Measurements from ENCODE around the gene TMEM252. TPM values are rescaled to one million over a fixed set of nuclear protein-coding genes. Genes with fewer than 3 reads are reported as not detected.

TMEM252 gene, protein sequence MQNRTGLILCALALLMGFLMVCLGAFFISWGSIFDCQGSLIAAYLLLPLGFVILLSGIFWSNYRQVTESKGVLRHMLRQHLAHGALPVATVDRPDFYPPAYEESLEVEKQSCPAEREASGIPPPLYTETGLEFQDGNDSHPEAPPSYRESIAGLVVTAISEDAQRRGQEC
- not detected in 2 replicates for total RNA-seq (2014; rRNA removed; shearing (Covaris generic); ENCODE audit: low replicate concordance)

DNA sequence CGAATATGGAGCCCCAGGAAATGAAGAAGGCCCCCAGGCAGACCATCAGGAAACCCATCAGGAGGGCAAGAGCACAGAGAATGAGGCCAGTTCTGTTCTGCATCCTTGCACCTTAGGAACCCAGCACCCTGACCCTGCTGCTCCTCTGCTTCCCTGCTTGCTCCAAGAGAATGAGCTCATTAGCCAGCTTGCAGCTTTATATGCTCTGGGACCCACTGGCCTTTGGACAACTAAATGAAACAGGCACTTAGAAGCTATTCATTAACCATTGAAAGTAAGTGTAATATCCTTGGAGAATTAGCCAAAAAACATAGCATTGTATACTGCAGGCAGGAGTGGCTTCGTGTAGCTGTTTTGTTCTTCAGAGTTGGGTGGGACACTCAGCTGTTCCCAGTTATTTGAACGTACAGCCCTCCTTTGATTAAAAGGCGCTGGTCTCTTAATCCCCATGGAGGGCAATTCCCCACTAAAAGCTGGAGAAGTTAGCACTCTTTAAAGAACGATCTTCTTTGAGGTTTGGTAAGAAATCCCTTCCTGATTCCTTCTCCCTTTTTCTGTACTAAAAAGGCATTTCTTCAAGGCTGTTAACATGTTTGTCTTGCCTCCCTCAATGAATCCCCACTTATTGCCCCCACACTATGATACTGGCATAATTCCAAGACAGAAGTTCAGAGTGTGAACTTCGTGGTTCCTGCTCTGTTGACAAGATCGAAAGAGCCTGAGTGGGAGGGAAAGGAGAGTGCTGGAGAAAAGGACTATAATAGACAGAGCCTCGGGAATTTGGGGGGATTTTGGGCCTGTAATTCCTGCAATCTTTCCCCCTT, at the start of gene TMEM252:
TSS of gene TMEM252 (minus strand) at position 172 of the 824 bp plus-strand sequence. CDS start at position 103, 69 bp downstream.
- in situ Hi-C loops (cut with HindIII; ENCODE audit: low pct_unique_long_range_greater_than_20kb, low sequenced_read_pairs), result no loop called here
- peak; percentile 47 for DNase-seq (ENCODE audit: low read depth)

- in situ Hi-C loops (cut with HindIII; ENCODE audit: low pct_unique_long_range_greater_than_20kb, low sequenced_read_pairs), result no loop called here
- DNase-seq (ENCODE audit: low read depth), result no peak
Measured at GRCh38 chr9:68585034-68585761, 44.5 kb upstream of the TMEM252 start.

- peak; percentile 66 for DNase-seq (ENCODE audit: low read depth)
- in situ Hi-C loops (cut with HindIII; ENCODE audit: low pct_unique_long_range_greater_than_20kb, low sequenced_read_pairs), result no loop called here
Measured at GRCh38 chr9:68584189-68585033, 43.7 kb upstream of the TMEM252 start.

DNA sequence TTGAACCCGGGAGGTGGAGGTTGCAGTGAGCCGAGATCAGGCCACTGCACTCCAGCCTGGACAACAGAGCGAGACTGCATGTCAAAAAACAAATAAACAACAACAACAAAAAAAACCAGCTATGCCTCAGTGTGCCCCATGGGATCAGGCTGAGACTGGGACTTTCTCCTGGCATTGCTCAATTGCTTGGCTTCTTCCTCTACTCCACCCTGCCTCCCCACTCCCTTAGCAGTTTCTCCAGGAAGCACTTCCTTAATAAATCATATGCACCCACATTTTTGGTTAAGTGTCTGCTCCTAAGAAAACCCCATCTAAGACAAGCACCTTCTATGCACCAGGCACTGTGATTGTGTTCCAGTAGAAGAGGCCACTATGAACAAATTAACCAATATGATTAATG, 41.0 kb upstream of the TMEM252 start:
- DNase-seq (ENCODE audit: low read depth), result no peak
- in situ Hi-C loops (cut with HindIII; ENCODE audit: low pct_unique_long_range_greater_than_20kb, low sequenced_read_pairs), result no loop called here

DNA sequence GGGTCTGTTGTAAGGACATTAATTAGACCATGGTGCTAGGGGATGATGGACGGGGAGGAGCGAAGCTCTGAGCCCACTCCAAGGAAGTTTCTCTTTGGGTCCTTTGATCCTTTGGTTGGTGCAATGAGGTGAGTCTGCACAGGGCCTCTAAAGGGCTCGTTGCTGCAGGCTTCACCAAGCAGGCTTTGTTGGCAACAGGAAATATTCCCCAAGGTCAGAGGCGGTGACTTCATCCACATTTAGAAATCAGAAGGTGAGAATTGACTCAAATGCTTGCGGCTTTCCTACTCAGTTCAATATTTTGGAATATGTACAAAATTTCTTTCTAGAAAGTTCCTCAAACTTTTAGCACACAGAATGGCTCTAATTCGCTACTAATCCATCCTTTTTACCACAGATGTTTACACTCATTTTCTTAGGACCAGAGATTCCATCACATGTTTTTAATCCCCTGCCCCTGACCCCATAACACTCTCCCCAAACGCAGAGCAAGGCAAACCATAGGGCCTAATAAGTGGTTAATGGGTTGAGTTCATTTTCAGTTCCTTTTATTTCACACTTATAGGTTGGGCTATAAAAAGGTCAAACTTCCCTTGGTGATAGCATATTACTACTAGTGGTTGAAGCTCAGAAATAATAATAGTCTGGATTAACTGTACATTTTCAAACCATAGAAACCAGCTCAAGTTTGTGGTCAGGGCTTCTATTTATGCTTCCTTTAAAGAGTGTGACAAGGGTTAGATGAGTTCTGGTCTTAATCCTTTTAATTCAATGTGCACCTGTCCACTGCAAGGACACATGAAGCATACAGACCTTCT, 37.3 kb upstream of the TMEM252 start:
- in situ Hi-C loops (cut with HindIII; ENCODE audit: low pct_unique_long_range_greater_than_20kb, low sequenced_read_pairs), result no loop called here
- no peak for DNase-seq (ENCODE audit: low read depth)

DNA sequence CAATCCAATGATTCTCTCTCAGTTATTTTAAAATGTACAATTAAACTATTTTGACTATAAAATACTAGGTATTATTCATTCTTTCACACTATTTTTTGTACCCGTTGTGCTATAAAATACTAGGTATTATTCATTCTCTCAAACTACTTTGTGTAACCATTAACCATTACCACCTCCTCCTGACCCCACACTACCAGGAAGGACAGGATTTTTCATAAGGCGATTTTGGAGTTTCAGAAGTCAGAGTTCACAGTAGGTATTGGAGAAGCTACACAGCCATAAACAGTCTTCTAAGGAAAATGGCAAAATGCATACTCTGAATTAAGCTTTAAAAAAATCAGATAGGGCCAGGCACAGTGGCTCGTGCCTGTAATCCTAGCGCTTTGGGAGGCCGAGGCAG, 35.1 kb upstream of the TMEM252 start:
- DNase-seq (ENCODE audit: low read depth), result no peak
- in situ Hi-C loops (cut with HindIII; ENCODE audit: low pct_unique_long_range_greater_than_20kb, low sequenced_read_pairs), result no loop called here

DNA sequence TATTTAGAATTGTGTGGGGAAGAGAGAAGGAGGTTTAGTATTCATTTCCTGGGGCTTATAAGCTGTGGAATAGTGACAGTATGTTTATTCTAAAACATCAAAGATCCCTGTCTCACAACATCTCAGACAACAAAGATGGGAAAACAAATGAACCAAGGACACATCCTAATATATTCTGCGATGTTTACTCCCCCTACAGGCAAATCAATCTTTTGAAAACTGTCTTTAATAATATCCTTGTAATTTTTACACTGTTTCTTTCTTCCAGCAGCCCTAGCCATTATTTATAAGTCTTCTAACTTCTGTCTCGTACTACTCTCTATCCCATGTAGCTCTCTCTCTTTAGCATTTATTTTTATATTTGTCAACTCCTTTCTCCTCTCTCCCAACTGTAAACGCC, 33.5 kb upstream of the TMEM252 start:
- in situ Hi-C loops (cut with HindIII; ENCODE audit: low pct_unique_long_range_greater_than_20kb, low sequenced_read_pairs), result no loop called here
- DNase-seq (ENCODE audit: low read depth), result no peak

DNA sequence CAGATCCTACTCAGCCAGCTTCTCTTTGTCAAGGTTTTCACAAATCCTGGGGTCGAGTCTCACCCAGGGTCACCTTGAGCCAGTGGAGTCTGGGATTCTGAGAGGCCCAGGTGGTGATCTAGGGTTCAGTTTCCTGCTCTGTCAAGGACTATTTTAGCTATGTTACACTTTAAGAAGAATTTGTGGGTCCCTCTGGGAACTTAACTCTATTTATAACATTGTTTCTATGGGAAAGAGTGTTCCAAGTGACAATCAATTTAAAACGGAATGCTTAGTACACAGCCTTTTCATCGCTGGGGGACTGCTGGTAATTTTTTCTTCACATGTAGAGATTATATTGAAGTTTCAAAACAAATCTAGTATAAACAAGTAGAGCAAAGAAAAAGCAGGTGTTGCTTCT, 26.9 kb upstream of the TMEM252 start:
- in situ Hi-C loops (cut with HindIII; ENCODE audit: low pct_unique_long_range_greater_than_20kb, low sequenced_read_pairs), result no loop called here

GRCh38 chr9:68562461-68562860, 21.8 kb upstream of the TMEM252 start:
- in situ Hi-C loops (cut with HindIII; ENCODE audit: low pct_unique_long_range_greater_than_20kb, low sequenced_read_pairs), result no loop called here
- DNase-seq (ENCODE audit: low read depth), result no peak

More for the DNA sequence above, 26.9 kb upstream of the TMEM252 start:
- DNase-seq (ENCODE audit: low read depth), result no peak

DNA sequence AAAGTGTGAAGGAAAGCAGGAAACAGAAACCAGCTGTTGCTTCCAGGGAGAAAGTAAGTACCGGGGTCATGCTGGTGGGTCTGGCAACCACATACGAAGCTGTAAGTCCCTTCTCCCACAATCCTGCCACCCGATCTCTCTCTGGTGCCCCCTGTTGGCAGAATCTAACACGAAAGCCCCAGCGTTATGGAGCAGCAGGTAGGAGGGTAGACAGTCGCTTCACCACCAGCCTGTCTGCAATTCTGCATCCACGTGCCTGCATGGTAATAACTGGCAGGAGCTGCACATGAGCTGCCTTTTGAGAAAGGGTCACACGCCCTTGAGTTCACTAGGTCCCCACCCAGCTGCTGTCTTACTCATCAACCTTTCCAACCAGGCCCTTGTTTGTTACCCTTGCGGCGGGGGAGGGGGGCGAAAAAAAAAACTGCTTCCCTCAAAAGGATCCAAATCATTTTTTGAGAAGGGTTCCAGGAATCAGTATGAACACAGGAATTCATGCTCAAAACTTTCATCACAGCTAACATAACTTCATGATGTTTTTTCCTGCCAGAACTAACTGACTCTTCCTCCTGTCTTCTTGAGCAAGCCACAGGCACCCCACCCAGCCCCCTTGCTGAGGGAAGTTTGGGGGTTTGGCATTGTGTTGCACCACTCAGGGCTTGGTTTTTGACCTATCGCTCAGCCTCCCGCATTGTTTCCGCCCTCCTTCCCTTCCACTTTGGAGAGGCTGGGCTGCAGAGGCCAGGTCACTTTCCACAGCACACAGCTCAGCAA, 19.6 kb upstream of the TMEM252 start:
- peak; percentile 58 for DNase-seq (ENCODE audit: low read depth)
- in situ Hi-C loops (cut with HindIII; ENCODE audit: low pct_unique_long_range_greater_than_20kb, low sequenced_read_pairs), result no loop called here

DNA sequence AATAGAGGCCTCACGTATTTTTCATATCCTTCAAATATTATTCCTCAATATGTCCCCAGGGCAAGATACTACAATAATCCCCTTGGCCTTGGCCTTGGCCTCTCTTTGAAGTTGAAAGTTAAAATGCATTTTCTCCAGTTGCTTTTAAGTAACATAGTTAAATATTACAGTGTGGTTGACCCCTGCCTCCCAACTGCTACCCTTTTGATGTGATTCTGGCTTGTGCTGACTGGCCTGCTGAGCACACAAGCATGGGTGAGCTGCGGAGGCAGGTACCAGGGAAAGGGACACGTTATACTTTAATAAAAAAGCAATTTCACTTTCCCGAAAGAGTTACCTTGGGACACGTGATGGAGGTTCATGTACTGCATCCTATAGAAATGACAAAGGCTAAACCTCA, 17.9 kb upstream of the TMEM252 start:
- no peak for DNase-seq (ENCODE audit: low read depth)
- in situ Hi-C loops (cut with HindIII; ENCODE audit: low pct_unique_long_range_greater_than_20kb, low sequenced_read_pairs), result no loop called here

- DNase-seq (ENCODE audit: low read depth), result no peak
- in situ Hi-C loops (cut with HindIII; ENCODE audit: low pct_unique_long_range_greater_than_20kb, low sequenced_read_pairs), result no loop called here
Measured at GRCh38 chr9:68555437-68556150, 14.9 kb upstream of the TMEM252 start.

DNA sequence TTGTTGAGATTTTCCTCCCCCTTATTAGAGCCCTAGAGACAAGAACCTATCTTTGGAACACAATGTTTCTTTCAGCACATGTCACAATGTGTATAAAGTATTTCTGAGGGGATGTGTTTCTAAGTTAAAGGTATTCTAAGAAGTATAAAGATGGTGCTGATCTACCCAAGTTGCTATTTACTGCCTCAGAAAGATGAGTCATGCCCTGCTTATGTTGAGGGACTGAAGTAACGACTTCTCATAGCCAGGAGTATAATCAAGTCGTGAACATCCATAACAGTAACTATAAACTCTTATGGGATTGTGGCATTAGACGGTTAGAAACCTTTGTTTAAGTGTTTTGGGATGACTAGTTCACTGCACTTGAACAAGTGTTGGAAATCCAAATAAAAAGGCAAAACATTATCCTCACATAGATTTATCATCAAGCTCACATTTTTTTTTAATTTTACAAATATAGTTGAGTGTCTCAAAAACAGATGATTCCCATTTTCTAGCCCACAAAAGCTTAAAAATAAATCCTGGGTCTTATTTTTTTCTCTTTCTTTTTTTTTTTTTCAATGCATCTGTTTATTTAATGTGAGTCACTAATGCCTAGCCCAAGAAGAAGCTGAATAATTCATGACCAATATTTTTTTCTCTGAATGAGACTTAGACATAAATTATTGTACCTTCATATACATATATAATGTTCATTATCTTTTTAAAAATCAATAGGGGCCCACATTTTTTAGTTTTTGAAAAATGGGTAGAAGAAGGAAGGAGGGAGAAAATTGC, 12.2 kb upstream of the TMEM252 start:
- in situ Hi-C loops (cut with HindIII; ENCODE audit: low pct_unique_long_range_greater_than_20kb, low sequenced_read_pairs), result no loop called here
- DNase-seq (ENCODE audit: low read depth), result peak; percentile 59

- peak; percentile 62 for DNase-seq (ENCODE audit: low read depth)
- in situ Hi-C loops (cut with HindIII; ENCODE audit: low pct_unique_long_range_greater_than_20kb, low sequenced_read_pairs), result no loop called here
Measured at GRCh38 chr9:68551191-68551590, 10.5 kb upstream of the TMEM252 start.

DNA sequence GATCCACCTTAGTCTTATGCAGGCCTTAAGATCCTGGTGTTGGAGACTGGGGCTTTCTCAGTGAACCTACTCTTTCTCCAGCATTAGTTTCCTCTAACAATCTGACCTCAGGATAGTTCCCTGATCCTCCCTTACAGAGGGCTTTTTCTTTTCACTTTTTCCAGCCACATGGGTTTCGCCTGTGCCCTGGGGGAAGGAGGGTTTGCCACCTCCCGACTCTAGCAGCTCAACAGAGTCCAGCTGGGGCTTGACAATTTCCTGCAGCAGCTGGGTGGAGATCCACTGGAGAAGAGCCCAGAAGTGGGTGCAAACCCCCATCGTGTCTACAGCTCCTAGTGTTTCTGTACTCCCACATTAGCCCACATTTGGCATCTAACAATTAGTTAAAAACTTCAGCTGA, 7.6 kb upstream of the TMEM252 start:
- in situ Hi-C loops (cut with HindIII; ENCODE audit: low pct_unique_long_range_greater_than_20kb, low sequenced_read_pairs), result no loop called here
- no peak for DNase-seq (ENCODE audit: low read depth)

DNA sequence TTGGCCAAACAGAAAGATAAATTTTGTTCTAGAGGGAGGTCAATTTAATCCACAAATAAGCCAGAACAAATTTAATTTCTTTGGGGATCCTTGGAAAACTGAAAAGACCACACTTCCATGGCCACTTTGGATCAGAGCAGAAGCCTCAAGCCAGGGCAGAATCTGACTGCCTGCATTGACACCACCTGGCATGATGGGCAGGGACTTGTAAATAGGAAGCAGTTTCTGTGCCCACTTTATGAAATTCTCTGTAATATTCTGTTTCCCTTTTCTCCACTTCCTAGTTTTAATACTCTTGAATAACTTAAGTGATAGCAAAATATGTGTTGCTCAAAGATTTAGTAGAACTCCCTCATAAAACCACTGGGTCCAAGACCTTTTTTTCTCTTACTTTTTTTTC, 6.7 kb upstream of the TMEM252 start:
- no peak for DNase-seq (ENCODE audit: low read depth)
- in situ Hi-C loops (cut with HindIII; ENCODE audit: low pct_unique_long_range_greater_than_20kb, low sequenced_read_pairs), result no loop called here

Data from Caki2 (cell line).